ELR (cell line): ENCODE measurements around the gene SRGAP1.
A peak's percentile ranks its signal among the peaks of the same experiment; 100 is the strongest.
"Not testable (repeated sequence)": the region's sequence is repeated elsewhere in the genome, so short reads cannot be mapped to it uniquely, and the experiment has no call there.

ENCODE experiments used
- DNase-seq: peaks from one replicate; pipeline ENCODE4 v3.0.0-alpha.2; 2015; ENCODE audit warnings: low read depth

The SRGAP1 gene

DNA sequence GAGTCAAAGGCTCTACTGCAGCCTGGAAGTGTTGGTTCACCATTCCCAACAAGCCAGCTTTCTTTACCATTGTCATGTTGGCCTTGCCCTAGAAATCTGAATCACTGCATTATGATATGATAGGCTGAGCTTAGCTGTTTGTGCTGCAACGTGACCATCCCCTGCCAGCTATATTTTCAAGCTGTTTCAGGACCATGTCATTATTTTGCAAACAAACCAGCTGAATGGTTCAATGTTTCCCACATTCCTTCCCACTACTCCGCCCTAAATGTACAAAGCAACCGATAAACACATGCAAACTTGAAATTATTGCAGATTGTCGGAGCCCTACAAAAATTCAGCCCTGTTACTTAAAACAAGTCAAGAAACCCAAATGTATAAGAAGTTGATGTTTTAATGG, 241.5 kb downstream of the SRGAP1 start:
- no peak for DNase-seq

DNA sequence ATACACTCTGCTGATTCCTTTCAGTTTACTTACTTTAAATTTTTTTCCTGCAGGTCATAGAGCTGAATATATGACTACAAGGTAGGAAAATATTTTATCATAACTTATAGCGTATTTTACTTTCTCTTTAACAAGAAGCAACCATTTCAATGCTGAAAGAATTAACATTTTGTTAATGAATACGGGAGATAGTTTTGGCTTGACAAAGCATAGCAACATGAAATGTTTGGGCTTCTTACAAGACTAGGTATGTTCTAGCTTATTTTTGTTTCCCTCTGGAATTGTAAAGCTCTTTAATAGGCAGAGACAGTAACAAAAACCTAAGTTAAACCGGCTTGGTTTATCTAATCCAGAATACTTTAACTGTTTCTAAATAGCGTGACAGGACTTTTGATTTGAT, 242.4 kb downstream of the SRGAP1 start:
- DNase-seq, result no peak

GRCh38 chr12:64087761-64088160, 243.3 kb downstream of the SRGAP1 start:
- no peak for DNase-seq

- peak; percentile 99 for DNase-seq
Observed at GRCh38 chr12:64088431-64089349, 244.2 kb downstream of the SRGAP1 start.

DNA sequence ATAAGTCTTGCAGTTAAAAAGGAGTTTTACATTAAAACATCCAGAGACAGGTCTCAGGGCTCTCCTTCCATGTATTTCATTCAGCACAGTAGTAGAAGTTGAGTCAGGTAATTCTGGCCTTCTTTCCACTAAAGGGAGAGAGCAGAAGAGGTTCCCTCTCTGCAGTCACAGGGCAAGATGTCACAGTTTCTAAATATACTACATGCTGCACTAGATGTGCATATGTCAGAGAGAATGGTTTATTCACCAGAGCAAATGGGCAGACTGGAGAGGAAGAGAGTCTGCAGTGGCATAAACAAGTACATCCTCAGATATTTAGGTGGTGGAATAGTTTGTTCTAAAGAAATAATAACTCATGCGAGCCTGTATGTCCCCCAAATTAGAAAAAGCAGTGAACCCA, 245.5 kb downstream of the SRGAP1 start:
- no peak for DNase-seq

- DNase-seq, result no peak
Observed at GRCh38 chr12:64091186-64091585, 246.7 kb downstream of the SRGAP1 start.

DNA sequence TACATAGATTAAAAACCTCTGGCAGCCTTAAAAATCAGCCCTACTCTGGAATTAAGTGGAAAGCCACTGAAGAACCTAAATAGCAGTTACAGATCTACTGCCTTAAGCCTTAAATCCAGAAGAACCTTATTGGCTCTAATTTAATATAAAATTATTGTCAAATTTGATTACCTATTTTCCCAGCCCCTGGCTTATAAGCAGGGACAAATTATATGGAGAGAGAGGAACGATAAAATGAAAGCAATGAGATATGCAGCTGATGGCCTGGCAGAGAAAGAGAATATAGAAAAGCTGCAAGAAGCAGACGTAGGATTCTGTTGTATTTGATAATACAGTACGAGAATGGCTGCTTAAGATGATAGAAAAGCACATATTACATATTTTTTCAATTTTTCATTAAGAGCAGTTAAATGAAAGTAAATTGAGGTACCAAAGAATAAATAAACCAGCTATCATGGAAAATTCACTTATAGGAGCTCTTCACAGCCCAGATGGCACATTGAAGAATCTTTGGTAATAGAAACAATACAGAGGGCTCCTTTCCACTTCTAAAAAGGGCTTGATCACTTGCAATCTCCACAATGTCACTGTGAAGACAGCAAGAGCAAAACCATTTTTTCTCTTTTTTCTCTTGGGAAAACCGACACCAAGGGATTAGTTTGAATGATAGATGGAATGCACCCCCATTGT, 248.2 kb downstream of the SRGAP1 start:
- no peak for DNase-seq

DNA sequence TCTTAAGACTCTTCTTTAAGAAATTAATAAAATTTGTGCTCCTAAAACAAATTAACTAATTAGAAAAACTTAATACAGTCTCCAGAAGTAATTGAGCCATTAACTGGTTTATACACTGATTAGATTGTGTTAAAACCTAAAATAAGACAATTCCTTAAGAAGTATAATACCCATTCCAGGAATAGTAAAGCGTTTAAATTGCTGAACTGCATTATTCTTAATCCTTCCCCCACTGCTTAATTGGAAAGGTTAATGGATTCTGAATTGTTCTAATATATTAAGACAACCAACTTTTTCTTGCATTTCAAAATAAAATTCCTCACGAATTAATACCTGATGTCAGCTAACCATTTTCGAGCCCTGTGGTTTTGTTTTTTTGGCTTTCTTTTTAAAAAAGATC, 249.2 kb downstream of the SRGAP1 start:
- no peak for DNase-seq

DNA sequence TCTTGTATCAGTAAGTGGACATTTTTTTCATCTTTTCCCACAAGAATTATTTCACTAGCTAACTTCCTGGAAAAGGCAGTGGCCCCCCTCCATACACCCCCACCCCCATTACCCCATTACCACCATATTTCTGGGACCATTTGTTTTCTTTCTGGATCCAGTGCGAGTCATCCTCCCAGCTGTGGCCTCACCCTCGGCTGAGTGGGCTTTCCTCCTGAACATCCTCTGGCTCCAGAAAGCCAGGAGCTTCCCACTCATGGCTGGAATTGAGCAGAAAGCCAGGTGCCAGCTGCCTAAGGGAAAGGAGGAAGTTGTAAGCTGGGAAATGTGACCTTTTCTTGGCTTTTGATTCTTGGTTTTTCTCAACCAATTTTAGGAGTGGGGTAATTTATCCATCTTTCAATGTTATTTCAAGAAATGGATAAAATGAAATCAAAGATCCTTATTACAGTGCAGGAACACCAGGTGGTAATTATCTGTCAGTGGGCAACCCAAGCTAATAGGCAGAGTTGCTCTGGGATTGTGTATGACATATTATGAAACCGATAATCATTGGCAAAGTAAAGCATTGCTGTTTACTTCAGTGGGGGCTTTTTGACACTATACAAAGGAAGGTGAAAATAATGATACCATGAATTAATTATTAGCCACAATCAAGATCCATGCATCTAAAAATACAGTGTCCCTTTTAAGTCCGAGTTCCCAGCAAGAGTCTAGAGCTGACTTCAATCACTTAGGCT, 253.0 kb downstream of the SRGAP1 start:
- peak; percentile 57 for DNase-seq

DNA sequence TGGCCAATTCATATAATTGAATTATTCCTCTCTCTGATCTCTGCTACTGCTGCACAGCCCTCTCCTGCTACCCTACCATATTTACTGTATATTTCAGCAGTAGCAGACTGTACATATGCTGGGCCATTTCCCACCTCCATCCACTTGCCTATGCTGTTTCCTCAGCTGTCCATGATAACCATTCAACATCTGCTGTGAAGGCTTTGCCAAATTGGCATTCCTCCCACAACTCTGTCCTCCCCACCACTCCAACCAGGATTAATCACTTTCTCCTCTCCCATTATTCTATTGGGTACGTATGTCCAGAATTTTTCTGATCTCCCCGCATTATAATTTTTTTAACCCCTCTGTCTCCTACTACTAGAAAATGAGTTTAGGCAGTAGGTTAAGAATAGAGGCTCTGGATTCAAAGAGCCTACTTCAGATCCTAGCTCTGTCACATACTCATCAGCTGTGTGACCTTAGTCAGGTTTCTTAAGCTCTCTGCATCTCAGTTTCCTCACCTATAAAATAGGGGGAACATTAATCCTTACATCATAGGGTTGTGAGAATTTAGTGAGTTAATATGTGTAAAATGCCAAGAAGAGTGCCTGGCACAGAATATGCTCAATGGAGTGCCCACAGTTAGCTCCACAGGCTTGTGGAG, 254.3 kb downstream of the SRGAP1 start:
- DNase-seq, result peak; percentile 34

DNA sequence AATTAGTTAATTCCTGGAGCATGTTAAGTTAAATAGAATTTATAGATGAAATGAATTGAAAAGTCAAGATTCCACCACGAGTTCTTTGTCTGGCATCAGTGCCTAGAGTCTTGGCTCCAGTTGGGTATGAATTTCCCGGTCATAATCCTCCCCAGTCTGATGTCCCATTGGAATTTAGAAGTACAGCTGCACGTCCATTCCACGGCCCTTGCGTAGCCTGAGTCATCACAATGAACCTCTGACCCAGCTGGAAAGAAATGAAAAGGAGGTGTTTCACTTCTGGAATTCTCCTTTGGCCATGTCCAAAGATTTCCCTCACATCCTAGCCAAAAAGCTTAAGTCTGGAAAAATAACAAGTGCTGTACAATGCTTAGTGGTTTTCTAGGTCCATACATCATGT, 254.9 kb downstream of the SRGAP1 start:
- DNase-seq, result peak; percentile 92

GRCh38 chr12:64102339-64102738, 257.8 kb downstream of the SRGAP1 start:
- peak; percentile 69 for DNase-seq

DNA sequence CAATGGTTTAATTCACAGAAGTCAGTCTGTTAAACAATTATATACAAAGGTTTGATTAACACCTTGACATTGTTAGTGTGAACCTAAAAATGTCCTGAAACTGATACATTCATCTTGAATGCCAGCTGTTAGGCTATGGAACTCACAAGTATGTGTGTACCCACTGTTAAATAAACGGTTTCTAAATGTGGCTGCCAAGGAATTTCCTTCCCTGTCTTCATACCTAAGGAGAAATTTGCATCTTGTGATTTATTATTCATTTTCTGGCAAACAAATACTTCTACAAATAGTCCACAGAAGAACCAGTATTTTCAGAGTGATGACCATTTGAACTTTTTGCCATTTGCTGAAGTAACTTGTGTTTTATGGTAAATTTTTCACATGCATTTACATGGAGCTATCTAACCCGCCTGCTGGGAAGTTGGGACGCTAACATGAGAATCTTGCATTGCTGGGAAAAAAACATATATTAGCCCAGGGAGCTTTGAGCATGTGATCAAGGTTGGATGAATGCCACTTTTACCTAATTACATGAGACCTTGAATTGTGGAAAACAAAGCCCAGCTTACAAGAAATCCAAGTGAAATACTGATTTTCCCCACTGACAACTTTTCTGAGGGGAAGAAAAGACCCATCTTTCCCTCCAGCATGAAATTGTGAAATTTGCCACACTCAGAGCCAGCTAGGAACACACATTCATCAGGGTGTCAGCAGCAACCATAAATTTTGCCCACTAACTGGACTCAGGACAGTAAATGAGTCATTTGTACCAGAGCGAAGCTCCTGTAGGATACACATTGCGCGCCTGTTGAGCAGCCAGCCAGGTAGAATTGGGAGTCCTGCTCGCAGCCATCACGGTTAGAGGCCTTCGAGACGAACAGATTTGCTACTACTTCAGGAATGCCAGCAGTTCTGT, 259.6 kb downstream of the SRGAP1 start:
- peak; percentile 49 for DNase-seq

GRCh38 chr12:64105026-64105425, 260.5 kb downstream of the SRGAP1 start:
- no peak for DNase-seq

DNA sequence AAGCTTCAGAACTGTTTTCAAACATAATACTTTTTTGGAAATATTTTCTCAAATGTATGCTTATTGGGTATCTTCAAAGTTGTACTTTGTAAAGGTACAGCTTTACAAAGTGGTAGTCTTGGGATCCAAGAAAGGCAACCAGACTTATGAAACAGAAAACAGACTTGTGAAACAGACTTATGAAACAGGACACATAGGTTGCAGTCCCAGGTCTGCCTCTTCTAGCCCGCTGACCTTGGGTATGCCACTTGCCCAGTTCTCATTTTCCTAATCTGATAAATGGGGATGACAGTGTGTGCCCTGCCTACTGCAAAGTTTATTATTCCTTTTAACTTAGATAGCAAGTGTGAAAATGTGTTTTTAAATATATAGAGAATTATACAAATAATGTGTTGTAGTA, 263.3 kb downstream of the SRGAP1 start:
- no peak for DNase-seq

DNA sequence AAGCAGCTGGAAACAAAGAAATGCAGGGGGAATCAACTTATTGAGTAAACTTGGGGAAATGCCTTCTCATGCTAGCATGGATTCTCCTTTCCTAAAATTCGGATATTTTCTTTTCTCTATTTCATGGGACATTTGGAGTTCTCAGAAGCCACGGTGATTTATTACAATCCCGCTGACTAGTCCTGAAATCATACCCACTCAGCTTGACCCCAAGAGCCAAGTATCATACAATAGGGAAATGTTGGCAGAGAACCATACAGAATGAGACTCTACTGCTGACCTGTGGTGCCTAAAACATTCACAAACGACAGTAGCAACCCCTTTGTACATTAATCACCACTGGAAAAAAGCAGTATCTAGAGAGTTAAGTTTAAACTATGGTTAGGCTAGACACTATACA, 265.2 kb downstream of the SRGAP1 start:
- no peak for DNase-seq

GRCh38 chr12:64110864-64111263, 266.4 kb downstream of the SRGAP1 start:
- no peak for DNase-seq

GRCh38 chr12:64116969-64117368, 272.5 kb downstream of the SRGAP1 start:
- no peak for DNase-seq

- peak; percentile 73 for DNase-seq
Observed at GRCh38 chr12:64120568-64120967, 276.1 kb downstream of the SRGAP1 start.

DNA sequence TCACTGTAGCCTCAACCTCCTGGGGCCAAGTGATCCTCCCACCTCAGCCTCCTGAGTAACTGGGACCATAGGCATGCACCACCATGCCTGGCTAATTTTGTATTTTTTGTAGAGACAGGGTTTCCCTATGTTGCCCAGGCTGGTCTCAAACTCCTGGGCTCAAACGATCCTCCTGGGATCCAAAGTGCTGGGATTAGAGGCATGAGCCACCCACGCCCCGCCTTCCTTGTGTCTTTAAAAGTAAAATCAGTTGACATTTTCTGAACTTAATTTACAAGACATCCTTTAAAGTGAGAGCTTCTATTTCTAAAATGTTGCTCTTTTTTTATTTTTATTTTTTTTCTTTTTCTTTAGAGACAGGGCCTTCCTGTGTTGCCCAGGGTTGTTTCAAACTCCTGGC, 276.6 kb downstream of the SRGAP1 start:
- DNase-seq, result not testable (repeated sequence)

DNA sequence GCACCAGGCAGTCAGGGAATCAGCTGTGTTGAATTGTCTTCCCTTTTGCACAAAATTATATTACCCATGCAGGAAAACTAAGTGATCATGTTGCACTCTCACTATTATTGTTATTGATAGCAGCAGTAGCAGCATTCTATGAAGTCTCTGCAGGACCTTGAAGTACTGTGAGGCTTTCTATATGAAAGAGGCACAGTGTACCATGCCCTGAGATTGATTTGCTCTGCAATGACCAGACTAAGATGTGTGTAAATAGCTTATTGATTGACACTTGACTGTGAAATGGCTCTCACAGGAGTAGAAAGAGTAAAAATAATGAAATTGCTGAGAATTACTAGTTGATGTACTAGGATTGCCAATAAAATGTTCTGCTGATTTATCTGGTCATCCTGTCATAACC, 277.7 kb downstream of the SRGAP1 start:
- no peak for DNase-seq
